UCSD-AML1 (cell line): Measurements from ENCODE around the gene UTP4.

Experiments
- DNase-seq: peaks from one replicate; lab custom pipeline; 2025; ENCODE audit not compliant: unreplicated experiment; lab: John Stamatoyannopoulos, UW

The UTP4 gene

GRCh38 chr16:69201291-69201690 is 68.8 kb downstream of the UTP4 start:
- DNase-seq: no peak

- DNase-seq: no peak
Observed at GRCh38 chr16:69201787-69202186, 69.3 kb downstream of the UTP4 start.

- no peak for DNase-seq
Observed at GRCh38 chr16:69204172-69204571, 71.7 kb downstream of the UTP4 start.

GRCh38 chr16:69209735-69210134 is 77.3 kb downstream of the UTP4 start:
- no peak for DNase-seq

GRCh38 chr16:69217433-69217832 is 85.0 kb downstream of the UTP4 start:
- no peak for DNase-seq
